GM13976 (cell line): ENCODE results near the gene PACSIN2.
"Not testable (repeated sequence)": the region's sequence is repeated elsewhere in the genome, so short reads cannot be mapped to it uniquely, and the experiment has no call there.

ENCODE experiments used
- DNase-seq: peaks from one replicate; pipeline ENCODE4 v3.0.0; 2012; ENCODE audit warnings: low spot score
- in situ Hi-C: fragments of 300-500 bp; cut with MboI; formaldehyde crosslinking; loops from one replicate; pipeline ENCODE4 v1.12.0; 2022; ENCODE audit warnings: low sequenced_read_pairs, mixed read lengths, inconsistent platforms; ENCODE audit not compliant: unreplicated experiment
- TF ChIP-seq, protein P1 (sequence below): IDR thresholded peaks from 2 replicates; pipeline ENCODE4 v1.5.1; 2012; ENCODE audit warnings: borderline replicate concordance, mild to moderate bottlenecking; ENCODE audit not compliant: insufficient read depth; ENCODE audit errors: extremely low read depth, missing control alignments, control extremely low read depth

Gene PACSIN2

DNA sequence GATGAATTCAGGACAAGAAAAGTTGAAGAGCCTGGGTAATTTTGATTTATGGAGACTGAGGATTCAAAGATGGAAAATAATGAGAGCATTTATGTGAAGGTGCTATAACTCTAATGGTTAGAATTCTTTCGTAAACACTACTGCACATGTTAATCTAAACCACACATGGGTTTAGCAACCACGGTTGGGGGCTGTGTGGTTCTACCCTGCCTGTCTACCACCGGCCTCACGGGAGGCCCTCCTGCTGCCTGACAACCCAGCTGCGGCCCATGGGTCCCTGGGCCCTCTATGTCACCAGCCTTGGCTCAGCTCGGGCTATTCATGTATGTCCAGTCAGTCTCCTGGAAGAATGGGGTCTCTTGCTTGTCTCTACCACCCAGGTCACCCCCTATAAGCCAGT, 89.4 kb downstream of the PACSIN2 start:
- in situ Hi-C loops: no loop called here
- DNase-seq: no peak
- TF ChIP-seq, protein P1, sequence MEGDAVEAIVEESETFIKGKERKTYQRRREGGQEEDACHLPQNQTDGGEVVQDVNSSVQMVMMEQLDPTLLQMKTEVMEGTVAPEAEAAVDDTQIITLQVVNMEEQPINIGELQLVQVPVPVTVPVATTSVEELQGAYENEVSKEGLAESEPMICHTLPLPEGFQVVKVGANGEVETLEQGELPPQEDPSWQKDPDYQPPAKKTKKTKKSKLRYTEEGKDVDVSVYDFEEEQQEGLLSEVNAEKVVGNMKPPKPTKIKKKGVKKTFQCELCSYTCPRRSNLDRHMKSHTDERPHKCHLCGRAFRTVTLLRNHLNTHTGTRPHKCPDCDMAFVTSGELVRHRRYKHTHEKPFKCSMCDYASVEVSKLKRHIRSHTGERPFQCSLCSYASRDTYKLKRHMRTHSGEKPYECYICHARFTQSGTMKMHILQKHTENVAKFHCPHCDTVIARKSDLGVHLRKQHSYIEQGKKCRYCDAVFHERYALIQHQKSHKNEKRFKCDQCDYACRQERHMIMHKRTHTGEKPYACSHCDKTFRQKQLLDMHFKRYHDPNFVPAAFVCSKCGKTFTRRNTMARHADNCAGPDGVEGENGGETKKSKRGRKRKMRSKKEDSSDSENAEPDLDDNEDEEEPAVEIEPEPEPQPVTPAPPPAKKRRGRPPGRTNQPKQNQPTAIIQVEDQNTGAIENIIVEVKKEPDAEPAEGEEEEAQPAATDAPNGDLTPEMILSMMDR: no peak

DNA sequence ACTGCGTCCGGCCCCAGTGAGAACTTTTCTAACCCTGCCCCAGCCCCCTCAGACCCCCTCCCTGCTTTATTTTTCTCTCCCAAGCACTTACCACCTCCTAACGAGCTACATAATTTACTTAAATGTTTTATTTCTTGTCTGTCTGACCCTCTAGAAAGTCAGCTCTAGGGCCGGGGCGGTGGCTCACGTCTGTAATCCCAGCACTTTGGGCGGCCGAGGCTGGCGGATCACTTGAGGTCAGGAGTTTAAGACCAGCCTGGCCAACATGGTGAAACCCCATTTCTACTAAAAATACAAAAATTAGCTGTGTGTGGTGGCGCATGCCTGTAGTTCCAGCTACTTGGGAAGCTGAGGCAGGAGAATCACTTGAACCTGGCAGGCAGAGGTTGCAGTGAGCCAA, 89.9 kb downstream of the PACSIN2 start:
- in situ Hi-C loops, DNase-seq: not testable (repeated sequence)

DNA sequence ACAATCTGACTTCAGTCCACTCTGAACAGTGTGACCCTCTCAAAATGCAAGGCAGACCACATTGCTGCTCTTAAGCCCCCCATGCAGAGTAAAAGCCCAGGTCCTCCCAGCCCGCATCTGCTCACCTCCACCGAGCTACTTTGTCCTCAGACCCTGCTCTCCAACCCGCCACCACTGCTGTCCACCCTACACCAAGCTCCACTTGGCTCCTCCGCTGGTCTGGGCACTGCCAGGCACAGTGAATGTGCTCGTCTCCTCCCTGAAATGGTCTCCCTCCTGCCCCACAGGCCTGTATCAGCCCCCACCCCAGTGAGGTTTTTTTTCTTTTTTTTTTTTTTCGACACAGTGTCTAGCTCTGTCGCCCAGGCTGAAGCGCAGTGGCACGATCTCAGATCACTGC, 90.5 kb downstream of the PACSIN2 start:
- TF ChIP-seq, protein P1: no peak
- in situ Hi-C loops: no loop called here
- DNase-seq: no peak

DNA sequence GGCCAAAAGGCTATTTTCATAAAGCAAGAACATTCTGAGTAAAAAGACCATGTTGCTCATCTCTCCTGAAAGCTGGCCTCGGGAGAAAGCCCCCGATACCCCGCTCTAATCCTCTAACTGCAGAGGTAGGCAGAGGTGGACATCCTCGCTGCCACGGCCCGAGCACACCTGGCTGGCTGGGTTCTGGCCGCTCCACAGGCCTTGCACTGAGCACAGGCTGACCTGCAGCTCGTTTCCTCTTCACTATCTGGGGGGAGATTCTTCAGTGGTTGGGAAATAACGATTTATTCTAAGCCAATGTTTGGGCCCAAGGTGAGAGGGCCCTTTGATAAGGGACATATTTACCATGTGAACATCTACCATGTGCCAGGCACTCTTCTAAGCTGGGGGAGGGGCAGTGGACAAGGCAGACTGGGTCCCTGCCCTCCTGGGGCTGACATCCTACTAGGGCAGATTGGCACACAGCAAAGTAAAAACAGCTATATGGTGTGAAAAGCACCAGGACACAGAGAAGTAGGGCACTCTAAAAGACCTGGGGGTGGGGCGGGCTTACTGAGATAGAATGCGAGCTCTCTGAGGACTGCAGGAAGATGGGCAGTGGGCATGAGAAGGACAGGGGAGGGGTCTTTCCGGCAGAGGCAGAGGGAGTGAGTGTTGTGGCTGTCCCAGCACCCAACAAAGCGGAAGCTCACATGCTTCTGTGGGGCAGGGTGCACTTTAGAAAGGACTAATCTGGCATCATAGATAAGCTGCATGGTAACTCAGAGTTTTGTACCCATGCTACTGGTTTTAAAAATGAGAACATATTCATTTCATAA, 92.4 kb downstream of the PACSIN2 start:
- DNase-seq: no peak
- TF ChIP-seq, protein P1: no peak
- in situ Hi-C loops: no loop called here

DNA sequence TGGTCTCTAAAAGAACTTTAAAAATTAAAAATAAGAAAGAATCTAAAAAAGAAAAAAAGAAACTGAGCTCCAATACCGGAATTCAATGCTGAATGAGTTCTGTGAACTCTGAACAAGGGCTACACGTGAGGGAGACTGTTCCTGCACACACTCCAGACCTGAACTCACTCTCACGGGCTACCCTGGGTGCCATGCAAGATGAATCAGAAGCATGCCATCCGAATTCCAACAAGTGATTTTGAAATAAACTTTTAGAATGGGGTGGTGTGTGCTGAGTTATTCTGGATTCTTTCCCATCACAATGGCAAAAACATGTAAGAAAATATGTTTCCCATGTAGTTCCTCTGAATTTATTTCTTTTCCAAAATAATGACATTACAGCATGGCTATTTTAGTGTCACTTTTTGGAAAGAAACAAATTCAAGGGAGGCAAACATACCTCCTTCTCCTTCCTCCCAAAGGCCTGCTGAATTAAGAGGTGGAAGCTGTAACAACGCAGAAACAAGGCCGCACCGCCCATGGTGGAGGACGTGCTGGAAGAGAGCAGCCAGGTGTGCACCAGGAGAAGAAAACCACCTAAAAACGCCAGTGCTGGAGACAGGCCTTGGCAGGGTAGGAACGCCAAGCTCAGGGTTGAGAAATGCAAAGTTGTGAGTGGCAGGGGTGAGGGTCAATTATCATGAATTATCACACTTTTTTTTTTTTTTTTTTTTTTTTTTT, 94.7 kb downstream of the PACSIN2 start:
- no peak for DNase-seq
- in situ Hi-C loops: no loop called here
- TF ChIP-seq, protein P1: no peak

DNA sequence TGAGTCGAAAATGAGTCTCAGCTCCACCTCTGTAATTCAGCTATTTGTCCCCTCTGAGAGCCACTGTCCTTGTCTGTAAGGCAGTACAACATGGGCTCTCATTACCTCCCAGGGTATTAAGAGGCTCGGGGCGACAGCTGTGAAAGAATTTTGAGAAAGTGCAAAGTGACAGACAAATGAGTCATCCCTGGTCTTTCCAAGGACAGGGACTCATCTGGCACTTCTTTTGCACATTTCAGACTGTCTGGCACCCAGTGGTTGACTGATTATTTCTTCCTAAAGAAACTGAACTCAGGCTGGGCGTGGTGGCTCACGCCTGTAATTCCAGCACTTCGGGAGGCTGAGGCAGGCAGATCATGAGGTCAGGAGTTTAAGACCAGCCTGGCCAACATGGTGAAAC, 95.8 kb downstream of the PACSIN2 start:
- DNase-seq: no peak
- TF ChIP-seq, protein P1: no peak

DNA sequence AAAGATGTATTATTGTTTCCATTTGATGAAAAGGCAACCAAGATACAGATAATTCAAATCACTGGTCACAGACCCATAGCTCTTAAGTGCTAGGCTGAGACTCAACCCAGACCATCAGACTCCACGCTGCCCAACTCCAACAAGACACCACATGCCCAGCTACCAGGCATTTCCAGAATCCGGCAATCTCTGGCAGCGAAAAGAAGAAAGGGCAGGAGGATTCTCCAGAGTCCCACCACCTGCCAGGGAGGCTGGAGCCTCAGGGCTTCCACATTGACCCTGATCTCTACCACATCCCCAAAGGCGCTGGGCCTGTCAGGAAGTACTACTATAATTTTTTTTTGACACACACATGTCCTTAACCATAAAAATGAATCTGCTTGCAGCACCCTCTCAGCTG, 96.4 kb downstream of the PACSIN2 start:
- DNase-seq: no peak
- in situ Hi-C loops: no loop called here
- TF ChIP-seq, protein P1: no peak

More for the DNA sequence above, 95.8 kb downstream of the PACSIN2 start:
- in situ Hi-C loops: no loop called here

DNA sequence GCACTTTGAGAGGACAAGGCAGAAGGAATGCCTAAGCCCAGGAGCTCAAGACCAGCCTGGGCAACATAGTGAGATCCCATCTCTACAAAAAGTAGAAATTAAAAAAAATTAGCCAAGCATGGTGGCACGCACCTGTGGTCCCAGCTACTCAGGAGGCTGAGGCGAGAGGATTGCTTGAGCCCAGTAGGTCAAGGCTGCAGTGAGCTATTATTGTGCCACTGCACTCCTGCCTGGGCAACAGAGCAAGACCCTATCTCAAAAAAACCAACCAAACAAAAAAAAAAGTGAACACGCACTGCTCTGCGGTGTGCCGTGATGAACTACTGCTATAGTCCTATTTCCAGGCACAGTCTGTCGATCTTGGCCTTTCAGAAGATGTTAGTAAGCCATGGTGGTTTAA, 97.6 kb downstream of the PACSIN2 start:
- in situ Hi-C loops, DNase-seq: not testable (repeated sequence)
